ENCODE measurements around the gene FAM200A. TPM values are rescaled to one million over a fixed set of nuclear protein-coding genes. Genes with fewer than 3 reads are reported as not detected.
A peak's percentile ranks its signal among the peaks of the same experiment; 100 is the strongest.

The FAM200A gene
- polyA plus RNA-seq, 2 of the 4 experiments (the other 2 are of a cell fraction) = 5.3 to 9.8 TPM

DNA sequence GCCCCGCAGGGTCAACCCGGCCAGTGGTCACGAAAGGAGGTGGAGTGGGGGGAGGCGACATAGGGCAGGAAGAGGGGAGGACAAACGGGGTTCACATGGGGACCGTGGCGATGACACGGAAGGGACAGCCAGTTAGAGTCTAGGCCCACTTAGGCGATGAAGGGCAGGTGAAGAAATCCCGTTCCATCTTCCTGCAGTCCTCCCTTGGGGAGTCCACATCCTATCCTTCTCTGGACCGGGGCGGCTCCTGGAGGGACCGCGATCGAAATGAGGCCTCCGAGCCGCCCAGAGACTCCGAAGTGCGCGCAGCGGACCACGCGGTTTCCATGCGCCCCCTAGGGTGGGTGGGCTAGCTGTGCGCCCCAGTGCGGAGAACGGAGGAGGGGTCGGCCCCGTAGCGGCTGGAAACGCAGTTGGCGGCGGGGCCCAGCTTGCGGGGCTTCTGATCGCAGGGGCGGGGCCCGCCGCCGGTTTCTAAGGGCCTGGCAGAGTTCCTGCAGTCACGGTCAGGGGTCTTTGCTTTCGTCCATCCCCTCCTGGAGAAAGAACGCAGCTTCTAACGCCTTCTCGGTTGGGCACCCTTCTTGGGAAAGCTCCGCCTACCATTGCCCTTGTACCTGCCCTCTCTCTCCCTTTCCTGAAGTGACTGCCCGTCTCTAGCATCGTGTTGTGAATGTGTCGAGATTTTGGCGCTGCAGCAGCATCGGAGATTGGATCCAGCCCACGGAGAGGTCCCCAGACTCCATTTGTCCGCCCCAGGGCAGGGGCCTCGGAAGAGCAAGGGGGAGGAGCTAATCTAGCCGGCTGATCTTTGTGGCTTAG, 28.3 kb upstream of the FAM200A start:
- Histone ChIP-seq H3K9me3 (no peaks in the 10 kb centered on the region), H3K27ac (peak overlapping the region in 1 of 2 experiments; percentile 50; a peak in 3 of 6 replicates), H3K4me3 (peak overlapping the region; percentile 42), H3K4me1 (no peaks in the 10 kb centered on the region), H3K4me2 (peak overlapping the region; percentile 53)
- TF ChIP-seq, protein P1, sequence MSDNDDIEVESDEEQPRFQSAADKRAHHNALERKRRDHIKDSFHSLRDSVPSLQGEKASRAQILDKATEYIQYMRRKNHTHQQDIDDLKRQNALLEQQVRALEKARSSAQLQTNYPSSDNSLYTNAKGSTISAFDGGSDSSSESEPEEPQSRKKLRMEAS (IDR thresholded peaks at IDR 0.05) = 0 out of 2 replicates have a peak, but pooled peaks have one; percentile 18
- TF ChIP-seq, protein P2, sequence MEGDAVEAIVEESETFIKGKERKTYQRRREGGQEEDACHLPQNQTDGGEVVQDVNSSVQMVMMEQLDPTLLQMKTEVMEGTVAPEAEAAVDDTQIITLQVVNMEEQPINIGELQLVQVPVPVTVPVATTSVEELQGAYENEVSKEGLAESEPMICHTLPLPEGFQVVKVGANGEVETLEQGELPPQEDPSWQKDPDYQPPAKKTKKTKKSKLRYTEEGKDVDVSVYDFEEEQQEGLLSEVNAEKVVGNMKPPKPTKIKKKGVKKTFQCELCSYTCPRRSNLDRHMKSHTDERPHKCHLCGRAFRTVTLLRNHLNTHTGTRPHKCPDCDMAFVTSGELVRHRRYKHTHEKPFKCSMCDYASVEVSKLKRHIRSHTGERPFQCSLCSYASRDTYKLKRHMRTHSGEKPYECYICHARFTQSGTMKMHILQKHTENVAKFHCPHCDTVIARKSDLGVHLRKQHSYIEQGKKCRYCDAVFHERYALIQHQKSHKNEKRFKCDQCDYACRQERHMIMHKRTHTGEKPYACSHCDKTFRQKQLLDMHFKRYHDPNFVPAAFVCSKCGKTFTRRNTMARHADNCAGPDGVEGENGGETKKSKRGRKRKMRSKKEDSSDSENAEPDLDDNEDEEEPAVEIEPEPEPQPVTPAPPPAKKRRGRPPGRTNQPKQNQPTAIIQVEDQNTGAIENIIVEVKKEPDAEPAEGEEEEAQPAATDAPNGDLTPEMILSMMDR (IDR thresholded peaks at IDR 0.05) = peak; percentile 25
- peak; percentile 24 to 25; a peak in 2 of 5 replicates for TF ChIP-seq RAD21 (conservative IDR thresholded peaks at IDR 0.05 in 1 of 2, IDR thresholded peaks at IDR 0.05 in 1 of 2)
- no peak for TF ChIP-seq MAZ (IDR thresholded peaks at IDR 0.05; ENCODE audit: borderline replicate concordance, low read depth, low read length)
- ATAC-seq (peak; percentile 62 to 69), FAIRE-seq (no peak), DNase-seq (ENCODE audit: low read depth in 1 of 2, low spot score in 1 of 2) (no peak)
- 73% methylated on average over 54 of the region's 54 CpGs for WGBS (ENCODE audit: missing lambda C conversion rate)
- CTCF ChIA-PET = interaction anchor here (0.6 to 1.3 kb wide), 8 partner anchors 9 to 133 kb away, joined by 3 to 5 read pairs (median 4); no protein-coding TSS in a partner anchor
- POLR2A ChIA-PET = interaction anchor here (1.0 to 1.5 kb wide), 2 partner anchors 22 to 37 kb away, joined by 4 read pairs; partner anchors contain the start of genes ZNF655 and ZSCAN25

DNA sequence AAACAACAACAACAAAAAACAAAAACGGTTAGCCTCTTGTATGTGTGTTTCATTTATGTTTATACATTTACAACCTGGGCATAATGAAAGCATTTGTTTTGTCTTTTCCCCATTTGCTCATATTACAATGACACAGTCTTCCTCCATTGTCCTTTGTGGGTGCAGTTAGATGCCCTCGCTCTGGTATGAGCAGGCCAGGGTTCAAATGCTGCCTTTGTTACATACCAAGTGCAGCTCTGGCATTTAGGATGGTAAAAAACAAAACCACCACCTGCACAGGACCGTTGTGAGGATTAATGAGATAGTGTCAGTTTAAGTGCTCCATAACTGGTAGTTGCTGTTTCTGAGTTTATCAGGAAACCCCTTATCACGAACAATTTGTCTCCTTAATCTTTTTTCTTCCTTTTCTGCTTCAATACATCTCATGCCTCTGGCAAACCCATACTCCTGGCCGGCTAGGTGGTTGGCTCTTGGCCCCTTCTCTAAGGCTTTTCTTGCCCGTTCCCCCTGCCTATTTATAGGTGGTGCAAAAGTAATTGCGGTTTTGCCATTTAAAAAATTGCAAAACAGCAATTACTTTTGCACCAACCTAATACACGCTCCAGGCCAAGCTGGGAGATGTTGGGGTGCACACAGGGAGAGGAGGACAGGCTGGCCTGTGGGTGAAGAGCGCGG, 27.5 kb upstream of the FAM200A start:
- WGBS (ENCODE audit: missing lambda C conversion rate) = 87% methylated on average over 10 of the region's 10 CpGs
- CTCF ChIA-PET = interaction anchor here (1.0 to 1.3 kb wide), 2 partner anchors 8 to 129 kb away, joined by 4 read pairs; no protein-coding TSS in a partner anchor

DNA sequence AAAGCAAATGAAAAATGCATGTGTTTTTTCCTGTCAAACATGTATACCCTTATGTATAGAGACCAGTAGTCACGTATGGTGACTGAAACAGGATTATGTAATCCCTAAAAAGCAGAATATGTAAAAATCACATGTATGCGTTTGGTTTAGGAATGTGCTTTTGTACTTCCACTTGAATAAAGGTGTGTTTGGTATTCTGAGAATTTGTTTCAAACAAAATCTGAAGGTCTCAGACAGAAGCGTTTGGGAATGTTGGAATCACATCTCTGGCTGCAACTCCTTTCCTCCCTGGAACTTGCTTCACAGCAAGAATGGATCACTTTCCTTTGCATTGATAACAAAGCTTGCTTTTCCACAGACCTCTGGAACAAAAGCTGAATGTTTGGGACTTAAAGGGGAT, 24.3 kb upstream of the FAM200A start:
- ChIA-PET CTCF (interaction anchor here (1.7 kb wide), 1 partner anchor 40 kb away, joined by 5 read pairs; the partner anchor contains the start of gene ZSCAN25), POLR2A (no interaction called here)
- Histone ChIP-seq H3K9me3 (no peaks in the 10 kb centered on the region), H3K27ac (no peak overlapping the region), H3K4me1 (no peaks in the 10 kb centered on the region), H3K4me2 (no peak overlapping the region), H3K4me3 (no peak overlapping the region)
- no peak for ATAC-seq
- no peak for DNase-seq (ENCODE audit: low read depth in 1 of 2, low spot score in 1 of 2)
- FAIRE-seq = no peak
- 84% methylated on average over 3 of the region's 3 CpGs for WGBS (ENCODE audit: missing lambda C conversion rate)
- no peak for TF ChIP-seq FOSB (CRISPR knock-in tag; IDR thresholded peaks at IDR 0.05)
- TF ChIP-seq BHLHE40 (IDR thresholded peaks at IDR 0.05; ENCODE audit: low read depth, low read length) = no peak
- TF ChIP-seq HEYL (CRISPR knock-in tag; IDR thresholded peaks at IDR 0.05) = no peak
- TF ChIP-seq, protein P3, sequence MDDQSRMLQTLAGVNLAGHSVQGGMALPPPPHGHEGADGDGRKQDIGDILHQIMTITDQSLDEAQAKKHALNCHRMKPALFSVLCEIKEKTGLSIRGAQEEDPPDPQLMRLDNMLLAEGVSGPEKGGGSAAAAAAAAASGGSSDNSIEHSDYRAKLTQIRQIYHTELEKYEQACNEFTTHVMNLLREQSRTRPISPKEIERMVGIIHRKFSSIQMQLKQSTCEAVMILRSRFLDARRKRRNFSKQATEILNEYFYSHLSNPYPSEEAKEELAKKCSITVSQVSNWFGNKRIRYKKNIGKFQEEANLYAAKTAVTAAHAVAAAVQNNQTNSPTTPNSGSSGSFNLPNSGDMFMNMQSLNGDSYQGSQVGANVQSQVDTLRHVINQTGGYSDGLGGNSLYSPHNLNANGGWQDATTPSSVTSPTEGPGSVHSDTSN (IDR thresholded peaks at IDR 0.05) = no peak
- TF ChIP-seq ZC3H11A (IDR thresholded peaks at IDR 0.05) = no peak
- no peak for TF ChIP-seq ZNF302 (CRISPR knock-in tag; IDR thresholded peaks at IDR 0.05)
- no peak for TF ChIP-seq MAZ (IDR thresholded peaks at IDR 0.05; ENCODE audit: borderline replicate concordance, low read depth, low read length)

More for the DNA sequence above, 27.5 kb upstream of the FAM200A start:
- H3K4me2 ChIP-seq = peak overlapping the region; percentile 53
- no peaks in the 10 kb centered on the region for H3K9me3 ChIP-seq
- DNase-seq (ENCODE audit: low read depth in 1 of 2, low spot score in 1 of 2) = no peak
- POLR2A ChIA-PET = no interaction called here
- TF ChIP-seq, protein P2 (IDR thresholded peaks at IDR 0.05) = no peak
- TF ChIP-seq RARB (CRISPR knock-in tag; IDR thresholded peaks at IDR 0.05) = no peak
- TF ChIP-seq, protein P4, sequence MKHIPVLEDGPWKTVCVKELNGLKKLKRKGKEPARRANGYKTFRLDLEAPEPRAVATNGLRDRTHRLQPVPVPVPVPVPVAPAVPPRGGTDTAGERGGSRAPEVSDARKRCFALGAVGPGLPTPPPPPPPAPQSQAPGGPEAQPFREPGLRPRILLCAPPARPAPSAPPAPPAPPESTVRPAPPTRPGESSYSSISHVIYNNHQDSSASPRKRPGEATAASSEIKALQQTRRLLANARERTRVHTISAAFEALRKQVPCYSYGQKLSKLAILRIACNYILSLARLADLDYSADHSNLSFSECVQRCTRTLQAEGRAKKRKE (CRISPR knock-in tag; IDR thresholded peaks at IDR 0.05; ENCODE audit: low read depth) = no peak
- no peak overlapping the region for H3K27ac ChIP-seq
- no peak for FAIRE-seq
- ATAC-seq = no peak
- no peak overlapping the region; the same call in 2 of the 3 replicates for H3K4me3 ChIP-seq
- no peaks in the 10 kb centered on the region for H3K4me1 ChIP-seq

Data from A549 (cell line).